Fibroblast of mammary gland (primary cell): ENCODE data around the gene TCFL5.
"Not testable (repeated sequence)": the region's sequence is repeated elsewhere in the genome, so short reads cannot be mapped to it uniquely, and the experiment has no call there.

Experiments used
- DNase-seq: peaks from one replicate; pipeline ENCODE4 v3.0.0-alpha.2; 2010; ENCODE audit warnings: low read depth
- H3K4me3 ChIP-seq: 2 replicates; pipeline ENCODE4 v1.5.1; 2011; ENCODE audit warnings: low read depth, mild to moderate bottlenecking, low read length, moderate library complexity; ENCODE audit not compliant: control insufficient read depth
- TF ChIP-seq, protein P1 (sequence below): conservative IDR thresholded peaks from 2 replicates; pipeline ENCODE4 v1.5.1; 2011; ENCODE audit warnings: low read depth, low read length, inconsistent platforms; ENCODE audit not compliant: control insufficient read depth, insufficient read depth

The TCFL5 gene

DNA sequence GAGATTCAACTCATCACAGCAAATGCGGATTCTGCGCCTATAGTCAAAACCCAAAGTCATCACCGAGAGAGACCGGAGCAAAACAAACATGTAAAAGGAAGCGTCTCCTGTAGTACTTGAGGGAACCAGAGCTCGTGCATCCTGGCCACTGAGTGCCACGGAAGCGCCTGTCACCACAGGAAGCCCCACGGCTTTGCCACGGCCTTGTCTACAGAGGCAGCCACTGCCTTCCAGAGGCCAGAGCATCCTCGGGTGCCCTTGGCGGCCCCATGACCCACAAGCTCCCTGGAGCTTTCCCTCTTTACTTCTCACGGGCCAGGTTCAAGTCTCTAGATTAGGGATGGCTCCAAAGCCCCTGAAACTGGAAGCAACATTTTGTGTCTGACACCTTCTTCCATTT is 7.5 kb downstream of the TCFL5 start:
- TF ChIP-seq, protein P1, sequence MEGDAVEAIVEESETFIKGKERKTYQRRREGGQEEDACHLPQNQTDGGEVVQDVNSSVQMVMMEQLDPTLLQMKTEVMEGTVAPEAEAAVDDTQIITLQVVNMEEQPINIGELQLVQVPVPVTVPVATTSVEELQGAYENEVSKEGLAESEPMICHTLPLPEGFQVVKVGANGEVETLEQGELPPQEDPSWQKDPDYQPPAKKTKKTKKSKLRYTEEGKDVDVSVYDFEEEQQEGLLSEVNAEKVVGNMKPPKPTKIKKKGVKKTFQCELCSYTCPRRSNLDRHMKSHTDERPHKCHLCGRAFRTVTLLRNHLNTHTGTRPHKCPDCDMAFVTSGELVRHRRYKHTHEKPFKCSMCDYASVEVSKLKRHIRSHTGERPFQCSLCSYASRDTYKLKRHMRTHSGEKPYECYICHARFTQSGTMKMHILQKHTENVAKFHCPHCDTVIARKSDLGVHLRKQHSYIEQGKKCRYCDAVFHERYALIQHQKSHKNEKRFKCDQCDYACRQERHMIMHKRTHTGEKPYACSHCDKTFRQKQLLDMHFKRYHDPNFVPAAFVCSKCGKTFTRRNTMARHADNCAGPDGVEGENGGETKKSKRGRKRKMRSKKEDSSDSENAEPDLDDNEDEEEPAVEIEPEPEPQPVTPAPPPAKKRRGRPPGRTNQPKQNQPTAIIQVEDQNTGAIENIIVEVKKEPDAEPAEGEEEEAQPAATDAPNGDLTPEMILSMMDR: no peak
- no peak for DNase-seq
- no peak overlapping the region for H3K4me3 ChIP-seq

DNA sequence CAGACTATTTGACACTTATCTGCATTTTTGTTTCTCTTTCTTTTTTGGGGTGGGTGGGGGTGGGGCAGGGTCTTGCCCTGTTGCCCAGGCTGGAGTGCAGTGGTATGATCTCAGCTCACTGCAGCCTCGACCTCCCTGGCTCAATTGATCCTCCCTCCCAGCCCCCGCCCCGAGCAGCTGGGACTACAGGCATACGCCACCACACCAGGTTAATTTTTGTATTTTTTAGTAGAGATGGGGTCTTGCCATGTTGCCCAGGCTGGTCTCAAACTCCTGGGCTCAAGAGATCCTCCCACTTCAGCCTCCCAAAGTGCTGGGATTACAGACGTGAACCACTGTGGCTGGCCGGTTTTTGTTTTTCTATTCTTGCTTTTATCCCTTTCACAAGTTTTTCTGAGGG is 8.3 kb downstream of the TCFL5 start:
- H3K4me3 ChIP-seq, DNase-seq: not testable (repeated sequence)

DNA sequence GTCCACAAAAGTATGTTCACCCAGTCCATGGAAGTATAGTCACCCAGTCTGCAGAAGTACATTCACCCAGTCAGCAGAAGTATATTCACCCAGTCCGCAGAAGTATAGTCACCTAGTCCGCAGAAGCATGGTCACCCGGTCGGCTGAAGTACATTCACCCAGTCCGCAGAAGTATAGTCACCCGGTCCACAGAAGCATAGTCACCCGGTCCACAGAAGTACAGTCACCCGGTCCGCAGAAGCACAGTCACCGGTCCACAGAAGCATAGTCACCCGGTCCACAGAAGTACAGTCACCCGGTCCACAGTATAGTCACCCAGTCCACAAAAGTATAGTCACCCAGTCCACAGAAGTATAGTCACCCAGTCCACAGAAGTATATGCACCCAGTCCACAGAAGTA is 8.8 kb downstream of the TCFL5 start:
- TF ChIP-seq, protein P1: no peak
- DNase-seq: no peak
- no peak overlapping the region for H3K4me3 ChIP-seq

DNA sequence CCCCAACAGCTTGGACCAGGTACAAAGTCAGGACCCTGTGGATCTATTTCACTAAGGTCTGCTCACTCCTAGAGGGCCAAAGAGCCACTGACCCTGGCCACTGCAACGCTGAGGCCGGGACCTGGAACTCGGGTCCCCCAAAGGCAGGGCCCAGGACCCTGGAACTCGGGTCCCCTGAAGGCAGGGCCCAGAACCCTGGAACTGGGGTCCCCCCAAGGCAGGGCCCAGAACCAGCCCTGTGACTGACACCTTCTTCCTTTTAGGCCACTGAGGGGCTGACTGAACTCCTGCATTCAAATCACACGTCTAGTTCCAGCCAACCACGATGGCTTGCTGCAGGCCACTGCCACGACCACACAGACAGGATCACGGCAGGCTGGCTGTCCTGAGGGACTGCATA is 9.4 kb downstream of the TCFL5 start:
- no peak for DNase-seq
- no peak overlapping the region for H3K4me3 ChIP-seq
- TF ChIP-seq, protein P1: no peak

DNA sequence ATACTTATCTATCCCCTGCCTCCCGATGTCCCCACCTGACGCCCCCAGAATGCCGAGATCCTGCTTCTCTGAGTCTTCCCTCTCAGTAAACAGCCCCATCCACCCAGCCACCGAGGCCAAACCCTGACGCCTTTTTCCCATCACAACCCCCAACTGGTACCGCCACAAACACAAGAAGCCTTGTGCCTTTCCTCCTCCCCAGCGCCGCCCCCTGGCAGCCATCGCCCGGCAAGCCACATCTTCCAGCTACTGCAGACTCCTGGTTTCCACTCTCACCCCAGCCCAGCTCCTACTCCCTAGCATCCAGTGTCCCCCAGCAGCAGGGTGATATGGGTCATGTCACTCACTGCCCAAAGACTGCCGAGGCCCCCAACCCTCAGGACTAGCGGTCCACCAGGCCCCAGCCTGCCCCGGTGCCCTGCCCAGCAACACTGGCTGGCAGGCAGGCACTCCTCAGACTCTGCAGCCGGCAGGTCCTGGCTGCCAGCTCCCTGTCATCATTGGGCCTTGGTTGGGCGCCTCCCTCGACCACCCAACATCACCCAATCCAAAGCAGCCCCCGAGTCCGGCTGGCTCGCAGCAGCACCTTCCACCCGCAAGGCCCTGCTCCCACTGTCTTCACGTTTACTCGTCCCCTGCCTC is 11.2 kb downstream of the TCFL5 start:
- TF ChIP-seq, protein P1: no peak
- H3K4me3 ChIP-seq: no peak overlapping the region
- no peak for DNase-seq

DNA sequence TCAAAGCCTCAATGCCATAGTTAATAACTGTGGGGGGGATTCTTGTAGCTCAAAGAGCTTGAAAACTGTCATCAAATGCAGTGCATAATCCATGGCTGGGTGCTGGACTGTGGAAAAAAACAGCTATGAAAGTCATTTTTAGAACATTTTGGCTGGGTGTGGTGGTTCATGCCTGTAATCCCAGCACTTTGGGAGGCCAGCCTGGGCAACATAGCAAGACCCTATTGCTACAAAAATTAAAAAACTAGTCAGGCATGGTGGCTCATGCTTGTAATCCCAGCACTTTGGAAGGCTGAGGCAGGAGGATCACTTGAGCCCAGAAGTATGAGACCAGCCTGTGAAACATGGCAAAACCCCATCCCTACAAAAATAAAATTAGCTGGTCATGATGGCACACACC is 12.2 kb downstream of the TCFL5 start:
- no peak overlapping the region for H3K4me3 ChIP-seq
- TF ChIP-seq, protein P1: no peak

DNA sequence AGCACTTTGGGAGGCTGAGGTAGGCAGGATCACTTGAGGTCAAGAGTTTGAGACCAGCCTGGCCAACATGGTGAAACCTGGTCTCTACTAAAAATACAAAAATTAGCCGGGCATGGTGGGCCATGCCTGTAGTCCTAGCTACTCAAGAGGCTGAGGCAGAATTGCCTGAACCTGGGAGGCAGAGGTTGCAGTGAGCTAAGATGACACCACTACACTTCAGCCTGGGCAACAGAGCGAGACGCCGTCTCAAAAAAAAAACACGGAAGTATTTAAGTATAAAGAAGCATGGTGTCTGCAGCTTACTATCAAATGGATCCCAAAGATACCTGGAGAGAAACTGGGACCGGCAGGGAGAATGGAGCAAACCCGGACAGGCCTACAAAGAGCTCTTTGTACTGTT is 12.7 kb downstream of the TCFL5 start:
- not testable (repeated sequence) for H3K4me3 ChIP-seq, DNase-seq

More for the DNA sequence above, 12.2 kb downstream of the TCFL5 start:
- DNase-seq: no peak
